Stimulated activated CD8-positive, alpha-beta memory T cell treated with anti-CD3 and anti-CD28 coated beads, Interleukin-4, amount 100 ng/mL, for 1 hour (primary cell): Measurements from ENCODE around the gene FMNL1.

Experiments used
- DNase-seq, 2 donors: peaks; one replicate each; pipeline ENCODE4 v3.0.0-alpha.2; 2020; ENCODE audit warnings: low read depth in 2 of 2, low spot score in 1 of 2

FMNL1 gene

GRCh38 chr17:45222996-45223538, 1.4 kb downstream of the FMNL1 start:
- no peak for DNase-seq

GRCh38 chr17:45223539-45224528, 2.1 kb downstream of the FMNL1 start:
- no peak for DNase-seq

GRCh38 chr17:45224671-45225050, 3.0 kb downstream of the FMNL1 start:
- DNase-seq = no peak

GRCh38 chr17:45225051-45225700, 3.5 kb downstream of the FMNL1 start:
- DNase-seq = no peak

GRCh38 chr17:45225964-45226530, 4.4 kb downstream of the FMNL1 start:
- peak; percentile 87 to 89 for DNase-seq

GRCh38 chr17:45226576-45226975, 4.9 kb downstream of the FMNL1 start:
- no peak for DNase-seq

GRCh38 chr17:45227101-45227925, 5.6 kb downstream of the FMNL1 start:
- no peak for DNase-seq

- no peak for DNase-seq
Observed at GRCh38 chr17:45227926-45228762, 6.5 kb downstream of the FMNL1 start.

GRCh38 chr17:45228763-45229539, 7.3 kb downstream of the FMNL1 start:
- DNase-seq = peak; percentile 62 to 63

- DNase-seq = no peak
Observed at GRCh38 chr17:45229681-45230409, 8.2 kb downstream of the FMNL1 start.

GRCh38 chr17:45230410-45230786, 8.7 kb downstream of the FMNL1 start:
- DNase-seq = no peak

- no peak for DNase-seq
Observed at GRCh38 chr17:45230787-45231480, 9.2 kb downstream of the FMNL1 start.

GRCh38 chr17:45231481-45232116, 9.9 kb downstream of the FMNL1 start:
- DNase-seq = no peak

- DNase-seq = no peak
Observed at GRCh38 chr17:45232514-45233422, 11.1 kb downstream of the FMNL1 start.

GRCh38 chr17:45233423-45233924, 11.8 kb downstream of the FMNL1 start:
- no peak for DNase-seq
